ENCODE data around the gene TBC1D2. TPM values are rescaled to one million over a fixed set of nuclear protein-coding genes. Genes with fewer than 3 reads are reported as not detected.

TBC1D2 gene
- total RNA-seq, 3 donors from 2014 or later (not counting 1 experiment from before 2014, with no cell fraction given), result 5.0 to 8.9 (median 7.0) TPM

GRCh38 chr9:98210435-98210834, 45.0 kb downstream of the TBC1D2 start:
- Mint-ChIP-seq H3K27me3 (ENCODE audit: low read depth in 2 of 2) (no peaks in the 10 kb centered on the region), H3K4me3 (no peak overlapping the region), H3K36me3 (no peaks in the 10 kb centered on the region), H3K27ac (no peak overlapping the region), H3K9me3 (no peaks in the 10 kb centered on the region), H3K4me1 (no peaks in the 10 kb centered on the region)
- peaks cover 8% of the 10 kb centered on the region for H3K4me1 ChIP-seq (ENCODE audit: control insufficient read depth, insufficient read depth, low read length)
- 95% methylated on average over 9 of the region's 9 CpGs for WGBS (ENCODE audit: insufficient coverage)
- no peak overlapping the region for H3K27ac ChIP-seq (ENCODE audit: low read length)
- intact Hi-C loops (cut with micrococcal nuclease), result no loop called here
- no peak for ATAC-seq
- no peak overlapping the region for H3K4me3 ChIP-seq (ENCODE audit: low read length)
- no peak for TF ChIP-seq CTCF (IDR thresholded peaks at IDR 0.05)
- no peaks in the 10 kb centered on the region for H3K27me3 ChIP-seq (ENCODE audit: control insufficient read depth, insufficient read depth, low read length)
- no peaks in the 10 kb centered on the region for H3K9me3 ChIP-seq (ENCODE audit: control insufficient read depth, insufficient read depth, low read length)
- H3K36me3 ChIP-seq (ENCODE audit: control insufficient read depth, insufficient read depth, low read length), result peaks cover 7% of the 10 kb centered on the region
- DNase-seq, result no peak

- Histone ChIP-seq H3K36me3 (ENCODE audit: control insufficient read depth, insufficient read depth, low read length) (peaks cover 7% of the 10 kb centered on the region), H3K4me3 (ENCODE audit: low read length) (no peak overlapping the region), H3K4me1 (ENCODE audit: control insufficient read depth, insufficient read depth, low read length) (peaks cover 9% of the 10 kb centered on the region), H3K27me3 (ENCODE audit: control insufficient read depth, insufficient read depth, low read length) (no peaks in the 10 kb centered on the region), H3K27ac (ENCODE audit: low read length) (no peak overlapping the region), H3K9me3 (ENCODE audit: control insufficient read depth, insufficient read depth, low read length) (no peaks in the 10 kb centered on the region)
- Mint-ChIP-seq H3K4me3 (no peak overlapping the region), H3K4me1 (no peaks in the 10 kb centered on the region), H3K9me3 (no peaks in the 10 kb centered on the region), H3K27me3 (ENCODE audit: low read depth in 2 of 2) (no peaks in the 10 kb centered on the region), H3K27ac (no peak overlapping the region), H3K36me3 (no peaks in the 10 kb centered on the region)
- DNase-seq (no peak), ATAC-seq (no peak)
- 88% methylated on average over 3 of the region's 3 CpGs for WGBS (ENCODE audit: insufficient coverage)
- intact Hi-C loops (cut with micrococcal nuclease), result loop anchor here (5.0 kb wide), 1 partner anchor 137 kb away; no protein-coding TSS in a partner anchor
- no peak for TF ChIP-seq CTCF (IDR thresholded peaks at IDR 0.05)
These were observed 45.9 kb downstream of the TBC1D2 start for GRCh38 chr9:98209530-98209929.

- Histone ChIP-seq H3K36me3 (ENCODE audit: control insufficient read depth, insufficient read depth, low read length) (peaks cover 7% of the 10 kb centered on the region), H3K4me3 (ENCODE audit: low read length) (no peak overlapping the region), H3K27ac (ENCODE audit: low read length) (no peak overlapping the region), H3K27me3 (ENCODE audit: control insufficient read depth, insufficient read depth, low read length) (no peaks in the 10 kb centered on the region), H3K4me1 (ENCODE audit: control insufficient read depth, insufficient read depth, low read length) (peaks cover 9% of the 10 kb centered on the region), H3K9me3 (ENCODE audit: control insufficient read depth, insufficient read depth, low read length) (no peaks in the 10 kb centered on the region)
- Mint-ChIP-seq H3K36me3 (no peaks in the 10 kb centered on the region), H3K4me3 (no peak overlapping the region), H3K4me1 (no peaks in the 10 kb centered on the region), H3K27ac (no peak overlapping the region), H3K9me3 (no peaks in the 10 kb centered on the region), H3K27me3 (ENCODE audit: low read depth in 2 of 2) (no peaks in the 10 kb centered on the region)
- intact Hi-C loops (cut with micrococcal nuclease), result loop anchor here (5.0 kb wide), 1 partner anchor 136 kb away; no protein-coding TSS in a partner anchor
- no peak for TF ChIP-seq CTCF (IDR thresholded peaks at IDR 0.05)
- DNase-seq (no peak), ATAC-seq (no peak)
- WGBS (ENCODE audit: insufficient coverage), result 96% methylated on average over 20 of the region's 20 CpGs
These were observed 46.8 kb downstream of the TBC1D2 start for GRCh38 chr9:98208635-98209034.

- no peak for TF ChIP-seq CTCF (IDR thresholded peaks at IDR 0.05)
- Histone ChIP-seq H3K36me3 (ENCODE audit: control insufficient read depth, insufficient read depth, low read length) (peaks cover 4% of the 10 kb centered on the region), H3K4me1 (ENCODE audit: control insufficient read depth, insufficient read depth, low read length) (peaks cover 9% of the 10 kb centered on the region), H3K27me3 (ENCODE audit: control insufficient read depth, insufficient read depth, low read length) (no peaks in the 10 kb centered on the region), H3K4me3 (ENCODE audit: low read length) (no peak overlapping the region), H3K9me3 (ENCODE audit: control insufficient read depth, insufficient read depth, low read length) (no peaks in the 10 kb centered on the region), H3K27ac (ENCODE audit: low read length) (no peak overlapping the region)
- no peaks in the 10 kb centered on the region for H3K4me1 Mint-ChIP-seq
- no peak for DNase-seq
- no peak for ATAC-seq
- H3K36me3 Mint-ChIP-seq, result no peaks in the 10 kb centered on the region
- no peak overlapping the region for H3K27ac Mint-ChIP-seq
- H3K9me3 Mint-ChIP-seq, result no peaks in the 10 kb centered on the region
- 95% methylated on average over 4 of the region's 4 CpGs for WGBS (ENCODE audit: insufficient coverage)
- H3K27me3 Mint-ChIP-seq (ENCODE audit: low read depth in 2 of 2), result no peaks in the 10 kb centered on the region
- H3K4me3 Mint-ChIP-seq, result no peak overlapping the region
- intact Hi-C loops (cut with micrococcal nuclease), result loop anchor here (5.0 kb wide), 1 partner anchor 135 kb away; no protein-coding TSS in a partner anchor
These were observed 47.8 kb downstream of the TBC1D2 start for GRCh38 chr9:98207606-98208005.
